ENCODE results near the gene NDUFB11.
"Not testable (repeated sequence)": the region's sequence is repeated elsewhere in the genome, so short reads cannot be mapped to it uniquely, and the experiment has no call there.

Gene NDUFB11

GRCh38 chrX:47146121-47146935 lies 1.8 kb upstream of the NDUFB11 start:
- DNase-seq (ENCODE audit: low read depth in 2 of 2): no peak

DNA sequence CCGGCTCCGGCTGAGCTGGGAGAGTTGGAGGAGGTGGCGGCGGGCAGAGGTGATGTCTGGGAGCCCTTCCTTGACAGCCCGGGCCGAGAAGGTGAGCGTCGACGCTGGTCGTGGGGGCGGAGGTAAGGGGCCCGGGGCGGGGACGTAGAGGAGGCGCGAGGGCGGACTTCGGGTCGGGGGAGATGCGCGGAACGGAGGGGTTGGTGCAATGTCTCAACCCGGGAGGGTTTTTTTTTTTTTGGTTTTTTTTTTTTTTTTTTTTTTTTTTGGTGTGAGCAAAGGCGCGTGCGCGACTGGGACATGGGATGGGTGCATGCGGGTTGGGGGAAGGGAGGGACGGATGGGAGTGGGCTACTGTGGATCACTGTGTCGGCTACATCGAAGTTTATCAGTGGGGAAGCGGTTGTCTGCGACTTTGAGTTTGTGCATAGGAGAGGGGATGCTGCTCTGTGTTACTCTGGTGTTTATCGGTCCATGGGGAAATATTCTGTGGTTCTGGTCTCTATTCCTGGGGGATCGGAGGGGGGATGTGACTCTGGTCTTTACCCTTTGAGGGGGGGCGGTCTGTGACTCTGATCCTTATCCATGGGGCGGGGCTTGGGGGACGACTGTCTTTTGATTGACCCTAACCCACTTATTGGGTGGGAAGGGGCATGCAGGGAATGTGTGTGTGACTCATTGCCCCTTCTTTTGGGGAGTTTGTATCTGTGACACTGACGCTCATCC lies 1.1 kb upstream of the NDUFB11 start:
- no peak for DNase-seq (ENCODE audit: low read depth in 2 of 2)

DNA sequence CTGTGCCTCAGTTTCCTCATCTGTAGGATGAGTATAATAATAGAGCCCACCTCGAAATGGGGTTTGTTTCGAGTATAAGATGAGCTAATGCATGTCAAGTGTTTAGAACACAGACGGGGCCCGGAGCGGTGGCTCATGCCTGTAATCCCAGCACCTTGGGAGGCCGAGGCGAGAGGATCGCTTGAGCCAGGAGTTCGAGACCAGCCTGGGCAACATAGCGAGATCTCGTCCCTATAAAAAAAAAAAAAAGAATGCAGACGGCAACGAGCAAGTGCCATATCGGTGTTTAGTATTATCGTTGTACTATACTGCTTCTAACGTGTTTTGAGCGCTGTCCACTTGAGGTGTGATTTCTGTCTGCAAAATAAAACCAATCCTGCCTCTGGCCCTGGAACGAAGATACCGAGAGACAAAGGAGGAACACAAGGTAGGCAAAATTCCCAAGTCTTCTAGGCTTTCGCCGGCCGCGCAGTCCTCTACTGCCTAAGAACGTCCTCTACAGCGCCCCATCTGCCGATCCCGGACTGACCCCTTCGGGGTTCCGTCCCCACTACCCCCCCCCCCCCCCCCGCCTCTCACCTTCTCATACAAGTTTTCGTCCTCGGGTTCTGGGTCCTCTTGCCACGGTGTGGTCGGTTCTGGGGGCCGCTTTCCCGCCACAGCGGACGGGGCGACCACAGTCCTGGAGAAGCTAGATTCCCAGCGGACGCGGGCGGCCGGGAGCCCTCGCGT lies 442 bp downstream of the NDUFB11 start:
- DNase-seq (ENCODE audit: low read depth in 2 of 2): no peak

- no peak for DNase-seq (ENCODE audit: low read depth in 2 of 2)
These were observed 6.3 kb downstream of the NDUFB11 start for GRCh38 chrX:47138171-47138570.

DNA sequence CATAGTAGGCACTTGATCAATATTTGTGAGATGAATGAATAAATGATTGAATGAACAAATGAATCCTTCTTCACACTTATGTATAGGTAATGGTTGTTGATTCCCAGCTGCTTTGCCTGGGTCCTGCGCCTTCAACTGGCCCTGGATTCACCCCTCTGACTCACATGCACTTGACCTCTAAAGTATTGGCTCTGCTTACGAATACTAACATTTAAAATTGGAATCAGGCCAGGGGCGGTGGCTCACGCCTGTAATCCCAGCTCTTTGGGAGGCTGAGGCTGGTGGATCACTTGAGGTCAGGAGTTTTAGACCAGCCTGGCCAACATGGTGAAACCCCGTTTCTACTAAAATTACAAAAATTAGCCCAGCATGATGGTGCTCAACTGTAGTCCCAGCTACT lies 8.9 kb downstream of the NDUFB11 start:
- not testable (repeated sequence) for DNase-seq (ENCODE audit: low read depth in 2 of 2)

- DNase-seq (ENCODE audit: low read depth in 2 of 2): no peak
These were observed 11.0 kb downstream of the NDUFB11 start for GRCh38 chrX:47133493-47133892.

DNA sequence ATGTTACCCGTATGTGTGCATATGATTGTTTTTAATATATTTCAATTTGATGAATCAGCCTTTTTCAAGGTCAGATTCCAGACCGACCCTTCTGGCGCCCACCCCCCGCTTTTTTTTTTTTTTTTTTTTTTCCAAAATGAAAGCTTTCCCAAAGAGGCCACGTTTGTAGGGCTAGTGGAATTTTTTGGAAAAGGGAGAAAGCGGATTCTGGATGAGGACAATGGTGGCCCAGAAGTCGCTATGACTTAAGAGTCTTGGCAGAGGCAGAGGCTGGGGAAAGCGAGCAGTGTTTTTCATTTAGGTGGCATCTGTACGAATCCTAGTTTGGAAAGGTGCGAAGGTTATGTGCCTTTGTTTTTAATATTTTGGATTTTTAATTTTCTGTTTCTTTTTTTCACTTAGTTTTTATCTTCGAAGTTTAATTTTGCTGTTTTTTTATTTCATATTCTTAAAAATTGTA lies 14.6 kb downstream of the NDUFB11 start:
- no peak for DNase-seq (ENCODE audit: low read depth in 2 of 2)

- DNase-seq (ENCODE audit: low read depth in 2 of 2): peak; percentile 73 to 85
These were observed 15.2 kb downstream of the NDUFB11 start for GRCh38 chrX:47129157-47129898.

DNA sequence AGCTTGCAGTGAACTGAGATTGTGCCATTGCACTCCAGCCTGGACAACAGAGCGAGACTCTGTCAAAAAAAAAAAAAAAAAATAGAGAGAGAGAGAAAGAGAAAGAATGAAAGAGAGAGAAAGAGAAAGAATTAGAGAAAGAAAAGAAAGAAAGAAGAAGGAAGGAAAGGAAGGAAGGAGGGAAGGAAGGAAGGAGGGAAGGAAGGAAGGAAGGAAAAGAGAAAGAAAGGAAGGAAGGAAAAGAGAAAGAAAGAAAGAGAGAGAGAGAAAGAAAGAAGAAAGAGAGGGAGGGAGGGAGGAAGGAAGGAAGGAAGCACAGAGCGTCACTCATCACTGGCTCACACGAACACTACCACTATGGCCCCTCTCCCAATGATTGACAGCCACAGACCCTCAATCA lies 20.0 kb downstream of the NDUFB11 start:
- DNase-seq (ENCODE audit: low read depth in 2 of 2): not testable (repeated sequence)

- not testable (repeated sequence) for DNase-seq (ENCODE audit: low read depth in 2 of 2)
These were observed 27.9 kb downstream of the NDUFB11 start for GRCh38 chrX:47116551-47117110.

DNA sequence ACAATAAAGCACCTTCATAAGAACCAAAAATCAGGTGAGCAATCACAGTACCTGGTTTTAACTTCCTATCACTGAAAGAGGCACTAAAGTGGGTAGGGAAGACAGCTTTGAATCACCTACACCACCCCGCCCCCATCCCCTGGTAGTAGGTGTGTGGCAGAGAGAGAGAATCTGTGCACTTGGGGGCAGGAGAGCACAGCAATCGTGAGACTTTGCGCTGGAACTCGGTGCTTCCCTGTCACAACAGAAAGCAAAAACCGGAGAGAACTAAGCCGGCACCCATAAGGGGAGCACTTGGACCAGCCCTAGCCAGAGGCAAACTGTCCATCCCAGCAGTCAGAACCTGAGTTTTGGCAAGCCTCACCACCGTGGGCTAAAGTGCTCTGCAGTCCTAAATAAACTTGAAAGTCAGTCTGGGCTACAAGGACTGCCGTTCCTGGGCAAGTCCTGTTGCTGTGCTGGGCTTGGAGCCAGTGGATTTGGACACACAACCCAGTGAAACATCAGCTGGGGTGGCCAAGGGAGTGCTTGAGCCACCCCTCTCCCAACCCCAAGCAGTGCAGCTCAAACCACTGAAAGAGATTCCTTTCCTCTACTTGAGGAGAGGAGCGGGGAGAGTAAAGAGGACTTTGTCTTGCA lies 32.1 kb downstream of the NDUFB11 start:
- no peak for DNase-seq (ENCODE audit: low read depth in 2 of 2)

DNA sequence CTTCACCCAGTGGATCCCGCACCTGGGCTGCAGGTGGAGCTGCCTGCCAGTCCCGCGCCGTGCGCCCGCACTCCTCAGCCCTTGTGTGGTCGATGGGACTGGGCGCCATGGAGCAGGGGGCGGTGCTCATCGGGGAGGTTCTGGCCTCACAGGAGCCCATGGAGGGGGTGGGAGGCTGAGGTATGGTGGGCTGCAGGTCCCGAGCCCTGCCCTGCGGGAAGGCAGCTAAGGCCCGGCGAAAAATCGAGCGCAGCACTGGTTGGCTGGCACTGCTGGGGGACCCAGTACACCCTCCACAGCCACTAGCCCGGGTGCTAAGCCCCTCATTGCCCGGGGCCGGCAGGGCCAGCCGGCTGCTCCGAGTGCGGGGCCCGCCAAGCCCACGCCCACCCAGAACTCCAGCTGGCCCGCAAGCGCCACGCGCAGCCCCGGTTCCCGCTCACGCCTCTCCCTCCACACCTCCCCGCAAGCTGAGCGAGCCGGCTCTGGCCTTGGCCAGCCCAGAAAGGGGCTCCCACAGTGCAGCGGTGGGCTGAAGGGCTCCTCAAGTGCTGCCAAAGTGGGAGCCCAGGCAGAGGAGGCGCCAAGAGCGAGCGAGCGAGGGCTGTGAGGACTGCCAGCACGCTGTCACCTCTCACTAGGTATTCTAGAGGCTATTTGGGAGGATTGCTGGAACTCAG lies 33.4 kb downstream of the NDUFB11 start:
- DNase-seq (ENCODE audit: low read depth in 2 of 2): not testable (repeated sequence)

- DNase-seq (ENCODE audit: low read depth in 2 of 2): no peak
These were observed 43.3 kb downstream of the NDUFB11 start for GRCh38 chrX:47101206-47101605.

- no peak for DNase-seq (ENCODE audit: low read depth in 2 of 2)
These were observed 46.0 kb downstream of the NDUFB11 start for GRCh38 chrX:47098338-47099094.

DNA sequence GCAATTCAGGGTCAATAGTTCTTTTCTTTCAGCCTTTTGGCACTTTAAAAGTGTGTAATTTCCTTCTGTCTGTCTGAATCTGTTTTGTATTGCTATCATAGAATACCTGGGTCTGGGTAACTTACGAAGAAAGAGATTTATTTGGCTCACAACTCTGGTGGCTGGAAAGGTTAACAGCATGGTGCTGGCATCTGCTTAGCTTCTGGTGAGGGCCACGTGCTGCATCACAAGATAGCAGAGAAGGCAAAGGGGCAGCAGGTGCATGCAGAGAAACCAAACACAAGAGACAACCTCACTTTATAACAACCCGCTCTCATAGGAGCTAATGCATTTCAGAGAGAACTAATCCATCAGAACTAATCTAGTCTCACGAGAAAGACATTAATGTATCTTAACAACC lies 47.5 kb downstream of the NDUFB11 start:
- DNase-seq (ENCODE audit: low read depth in 2 of 2): no peak

- DNase-seq (ENCODE audit: low read depth in 2 of 2): no peak
These were observed 50.6 kb downstream of the NDUFB11 start for GRCh38 chrX:47093860-47094259.

DNA sequence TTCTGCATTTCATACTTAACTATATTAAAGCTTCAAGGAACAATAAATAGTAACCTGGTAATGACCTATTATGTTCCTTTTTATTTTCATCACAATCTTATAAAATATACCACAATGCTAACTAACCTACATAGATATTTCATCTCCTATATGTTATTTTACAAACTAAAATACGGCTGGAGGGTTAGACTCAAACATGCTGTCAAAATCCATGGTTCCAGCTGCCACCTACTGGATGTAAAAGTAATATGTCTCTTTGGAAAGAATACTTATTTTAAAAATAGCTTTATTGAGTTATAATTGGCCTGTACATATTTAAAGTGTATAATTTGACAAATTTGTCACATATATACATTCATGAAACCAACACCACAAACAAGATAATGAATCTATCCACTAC lies 51.3 kb downstream of the NDUFB11 start:
- DNase-seq (ENCODE audit: low read depth in 2 of 2): no peak

Data from stimulated activated CD4-positive, alpha-beta T cell treated with anti-CD3 and anti-CD28 coated beads, Interleukin-12 subunit alpha, Interleukin-12 subunit beta, amount 100 ng/mL, for 24 hours (primary cell).